IPS-NIHi7 (cell line): ENCODE results near the gene SIRPA.
A peak's percentile ranks its signal among the peaks of the same experiment; 100 is the strongest.
"Not testable (repeated sequence)": the region's sequence is repeated elsewhere in the genome, so short reads cannot be mapped to it uniquely, and the experiment has no call there.

ENCODE experiments used
- DNase-seq: peaks from one replicate; pipeline ENCODE4 v3.0.0; 2012; ENCODE audit warnings: mixed read lengths; ENCODE audit errors: extremely low spot score

Gene SIRPA

GRCh38 chr20:1907586-1907985 lies 12.4 kb downstream of the SIRPA start:
- no peak for DNase-seq

GRCh38 chr20:1908191-1908590 lies 13.0 kb downstream of the SIRPA start:
- no peak for DNase-seq

- DNase-seq, result no peak
These were observed 13.9 kb downstream of the SIRPA start for GRCh38 chr20:1909097-1909496.

GRCh38 chr20:1911536-1911935 lies 16.3 kb downstream of the SIRPA start:
- DNase-seq, result no peak

- no peak for DNase-seq
These were observed 16.8 kb downstream of the SIRPA start for GRCh38 chr20:1912053-1912452.

- no peak for DNase-seq
These were observed 17.4 kb downstream of the SIRPA start for GRCh38 chr20:1912646-1913045.

- DNase-seq, result not testable (repeated sequence)
These were observed 20.0 kb downstream of the SIRPA start for GRCh38 chr20:1915233-1915632.

GRCh38 chr20:1915725-1916124 lies 20.5 kb downstream of the SIRPA start:
- no peak for DNase-seq

GRCh38 chr20:1917786-1918185 lies 22.6 kb downstream of the SIRPA start:
- DNase-seq, result no peak

- DNase-seq, result no peak
These were observed 23.4 kb downstream of the SIRPA start for GRCh38 chr20:1918491-1919165.

- DNase-seq, result no peak
These were observed 25.0 kb downstream of the SIRPA start for GRCh38 chr20:1920252-1920651.

GRCh38 chr20:1920826-1921225 lies 25.6 kb downstream of the SIRPA start:
- DNase-seq, result no peak

GRCh38 chr20:1921985-1922384 lies 26.8 kb downstream of the SIRPA start:
- not testable (repeated sequence) for DNase-seq

GRCh38 chr20:1922786-1923185 lies 27.6 kb downstream of the SIRPA start:
- DNase-seq, result no peak

GRCh38 chr20:1924910-1925861 lies 30.0 kb downstream of the SIRPA start:
- DNase-seq, result peak; percentile 31

- no peak for DNase-seq
These were observed 31.0 kb downstream of the SIRPA start for GRCh38 chr20:1926237-1926636.

GRCh38 chr20:1927217-1927616 lies 32.0 kb downstream of the SIRPA start:
- DNase-seq, result no peak

- no peak for DNase-seq
These were observed 32.9 kb downstream of the SIRPA start for GRCh38 chr20:1928154-1928553.

- no peak for DNase-seq
These were observed 33.6 kb downstream of the SIRPA start for GRCh38 chr20:1928782-1929181.

- DNase-seq, result peak; percentile 43
These were observed 34.3 kb downstream of the SIRPA start for GRCh38 chr20:1929460-1929859.

GRCh38 chr20:1930165-1930564 lies 35.0 kb downstream of the SIRPA start:
- no peak for DNase-seq

GRCh38 chr20:1931830-1932229 lies 36.6 kb downstream of the SIRPA start:
- DNase-seq, result no peak

GRCh38 chr20:1932971-1933370 lies 37.8 kb downstream of the SIRPA start:
- no peak for DNase-seq
